Mesenchymal stem cell (in vitro differentiated cells and primary cell): ENCODE data around the gene UBE2U.

Experiments
- DNase-seq: peaks from one replicate; pipeline ENCODE4 v3.0.0-alpha.2; 2013
- H2AFZ ChIP-seq: one replicate; pipeline ENCODE4 v1.6.1; 2013; ENCODE audit warnings: low read depth, mild to moderate bottlenecking, control low read depth, inconsistent platforms, low read length, moderate library complexity
- H2AK5ac ChIP-seq: 2 replicates; pipeline ENCODE4 v1.6.1; 2013; ENCODE audit warnings: low read length, moderate library complexity, mild to moderate bottlenecking, inconsistent platforms; ENCODE audit not compliant: severe bottlenecking
- H2BK120ac ChIP-seq: one replicate; pipeline ENCODE4 v1.6.1; 2013; ENCODE audit warnings: low read depth, mild to moderate bottlenecking, inconsistent platforms, low read length, moderate library complexity
- H2BK12ac ChIP-seq, 2 experiments: one replicate each; pipeline ENCODE4 v1.6.1; 2013; ENCODE audit warnings: inconsistent platforms in 2 of 2, low read length in 2 of 2, mild to moderate bottlenecking in 2 of 2, moderate library complexity in 2 of 2, control low read depth in 1 of 2
- H2BK15ac ChIP-seq: one replicate; pipeline ENCODE4 v1.6.1; 2013; ENCODE audit warnings: mild to moderate bottlenecking, low read depth, inconsistent platforms; ENCODE audit not compliant: poor library complexity, severe bottlenecking
- H2BK5ac ChIP-seq: 2 replicates; pipeline ENCODE4 v1.6.1; 2013; ENCODE audit warnings: low read depth, mild to moderate bottlenecking, low read length, control low read depth, inconsistent platforms; ENCODE audit not compliant: poor library complexity, severe bottlenecking
- H3K14ac ChIP-seq, 2 experiments: one replicate each; pipeline ENCODE4 v1.6.1; 2013; ENCODE audit warnings: inconsistent platforms in 2 of 2, low read length in 2 of 2, control low read depth in 1 of 2, mild to moderate bottlenecking in 1 of 2, moderate library complexity in 1 of 2
- H3K18ac ChIP-seq, 2 experiments: one replicate each; pipeline ENCODE4 v1.6.1; 2013; ENCODE audit warnings: inconsistent platforms in 2 of 2, low read length in 2 of 2, control low read depth in 1 of 2, low read depth in 1 of 2, mild to moderate bottlenecking in 1 of 2
- H3K23ac ChIP-seq, 2 experiments: one replicate each; pipeline ENCODE4 v1.6.1; 2013; ENCODE audit warnings: inconsistent platforms in 2 of 2, low read length in 2 of 2, mild to moderate bottlenecking in 2 of 2, moderate library complexity in 2 of 2, control low read depth in 1 of 2
- H3K27ac ChIP-seq: 2 replicates; pipeline ENCODE4 v1.5.1; 2013; ENCODE audit warnings: mild to moderate bottlenecking, moderate library complexity, low read length, control low read depth, inconsistent platforms; ENCODE audit not compliant: poor library complexity, severe bottlenecking
- H3K27me3 ChIP-seq, 2 experiments: 2 replicates each; pipeline versions ENCODE4 v1.6.1 to v1.7.0; 2013; ENCODE audit warnings: low read length in 2 of 2, mild to moderate bottlenecking in 2 of 2, moderate library complexity in 2 of 2, control low read depth in 1 of 2, inconsistent platforms in 1 of 2; ENCODE audit not compliant: control insufficient read depth in 1 of 2, insufficient read depth in 1 of 2
- H3K36me3 ChIP-seq, 2 experiments: 2 replicates each; pipeline versions ENCODE4 v1.6.1 to v1.7.0; 2013; ENCODE audit warnings: low read length in 2 of 2, control low read depth in 1 of 2, inconsistent platforms in 1 of 2, low read depth in 1 of 2, mild to moderate bottlenecking in 1 of 2; ENCODE audit not compliant: insufficient read depth in 2 of 2, control insufficient read depth in 1 of 2
- H3K4ac ChIP-seq, 2 experiments: one replicate each; pipeline ENCODE4 v1.6.1; 2013; ENCODE audit warnings: inconsistent platforms in 2 of 2, low read length in 2 of 2, mild to moderate bottlenecking in 2 of 2, moderate library complexity in 2 of 2, control low read depth in 1 of 2, low read depth in 1 of 2
- H3K4me1 ChIP-seq: 2 replicates; pipeline ENCODE4 v1.6.1; 2013; ENCODE audit warnings: low read depth, low read length, control low read depth; ENCODE audit not compliant: control insufficient read depth, insufficient read depth
- H3K4me2 ChIP-seq: 2 replicates; pipeline ENCODE4 v1.6.1; 2013; ENCODE audit warnings: low read length, mild to moderate bottlenecking, inconsistent platforms; ENCODE audit not compliant: poor library complexity, severe bottlenecking
- H3K4me3 ChIP-seq, 2 experiments: 2 replicates each; pipeline versions ENCODE4 v1.5.1 to v1.7.0; 2013; ENCODE audit warnings: low read length in 2 of 2, mild to moderate bottlenecking in 2 of 2, control low read depth in 1 of 2, low read depth in 1 of 2; ENCODE audit not compliant: insufficient read depth in 1 of 2
- H3K79me1 ChIP-seq: replicated peaks from 2 replicates; pipeline ENCODE4 v1.6.1; 2013; ENCODE audit warnings: mild to moderate bottlenecking, control low read depth, low read length, inconsistent platforms; ENCODE audit not compliant: poor library complexity, severe bottlenecking
- H3K9ac ChIP-seq: 2 replicates; pipeline ENCODE4 v1.7.0; 2013; ENCODE audit warnings: mild to moderate bottlenecking, low read length, moderate library complexity
- H3K9me3 ChIP-seq: 2 replicates; pipeline ENCODE4 v1.7.0; 2013; ENCODE audit warnings: mild to moderate bottlenecking, low read length; ENCODE audit not compliant: control insufficient read depth
- H4K8ac ChIP-seq: one replicate; pipeline ENCODE4 v1.6.1; 2013; ENCODE audit warnings: inconsistent platforms, mild to moderate bottlenecking, low read length, moderate library complexity
- H4K91ac ChIP-seq: one replicate; pipeline ENCODE4 v1.6.1; 2013; ENCODE audit warnings: mild to moderate bottlenecking, low read length, inconsistent platforms
- WGBS: methylation state at CpG from one replicate; pipeline ENCODE4 v1.1.7; 2013; ENCODE audit warnings: mixed read lengths; 5-methylcytosine and 5-hydroxymethylcytosine counted together

Gene UBE2U

GRCh38 chr1:64310760-64311159, 107.3 kb downstream of the UBE2U start:
- Histone ChIP-seq H3K14ac (no peak overlapping the region), H2AFZ (no peak overlapping the region), H2AK5ac (no peak overlapping the region), H3K4ac (no peak overlapping the region), H3K4me1 (no peaks in the 10 kb centered on the region), H2BK12ac (no peak overlapping the region), H2BK120ac (no peak overlapping the region), H3K79me1 (no peaks in the 10 kb centered on the region), H3K36me3 (no peaks in the 10 kb centered on the region), H3K9ac (no peak overlapping the region), H3K4me2 (no peak overlapping the region), H3K18ac (no peak overlapping the region), H3K23ac (no peak overlapping the region), H3K27me3 (peaks cover 6 to 10% of the 10 kb centered on the region in 2 experiments), H3K27ac (no peak overlapping the region), H3K9me3 (no peaks in the 10 kb centered on the region), H2BK15ac (no peak overlapping the region), H4K8ac (no peak overlapping the region), H4K91ac (no peak overlapping the region), H3K4me3 (no peak overlapping the region), H2BK5ac (no peak overlapping the region)
- no peak for DNase-seq
- WGBS: no CpG with 5 or more reads among the region's 1 CpG

DNA sequence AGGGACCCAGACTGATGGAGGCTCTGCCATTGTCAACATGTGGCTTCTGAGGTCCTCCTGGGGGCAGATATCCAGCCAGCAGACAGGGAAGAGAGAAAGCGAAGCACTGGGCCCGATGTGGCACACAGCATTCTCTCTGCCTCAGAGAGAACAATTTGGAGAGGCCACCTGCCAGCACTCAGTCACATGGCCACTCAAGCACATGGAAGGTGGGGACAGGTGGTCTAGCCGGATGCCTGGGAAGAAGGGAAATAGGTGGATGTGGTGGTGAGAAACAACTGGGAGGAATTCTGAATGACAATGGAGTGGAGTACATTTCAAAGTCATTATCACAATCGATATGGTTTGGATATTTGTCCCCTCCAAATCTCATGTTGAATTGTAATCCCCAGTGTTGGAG, 109.0 kb downstream of the UBE2U start:
- Histone ChIP-seq H3K23ac (no peak overlapping the region), H3K18ac (no peak overlapping the region), H3K9me3 (no peaks in the 10 kb centered on the region), H2AK5ac (no peak overlapping the region), H4K8ac (no peak overlapping the region), H2BK15ac (no peak overlapping the region), H3K4me2 (no peak overlapping the region), H2AFZ (no peak overlapping the region), H2BK5ac (no peak overlapping the region), H3K9ac (no peak overlapping the region), H3K14ac (no peak overlapping the region), H4K91ac (no peak overlapping the region), H3K36me3 (no peaks in the 10 kb centered on the region), H3K4ac (no peak overlapping the region), H3K4me1 (no peaks in the 10 kb centered on the region), H3K27me3 (peaks cover 0 to 13% of the 10 kb centered on the region in 2 experiments), H2BK12ac (no peak overlapping the region), H3K27ac (no peak overlapping the region), H2BK120ac (no peak overlapping the region), H3K79me1 (no peaks in the 10 kb centered on the region), H3K4me3 (no peak overlapping the region)
- WGBS: 94% methylated on average over 4 of the region's 4 CpGs
- DNase-seq: no peak

GRCh38 chr1:64315402-64315801, 112.0 kb downstream of the UBE2U start:
- H4K8ac ChIP-seq: no peak overlapping the region
- no peaks in the 10 kb centered on the region for H3K4me1 ChIP-seq
- DNase-seq: no peak
- H2BK120ac ChIP-seq: no peak overlapping the region
- H2BK12ac ChIP-seq: no peak overlapping the region
- no peak overlapping the region for H3K9ac ChIP-seq
- no peaks in the 10 kb centered on the region for H3K79me1 ChIP-seq
- H3K14ac ChIP-seq: no peak overlapping the region
- H3K27me3 ChIP-seq: peaks cover 0 to 8% of the 10 kb centered on the region in 2 experiments
- H2AK5ac ChIP-seq: no peak overlapping the region
- H4K91ac ChIP-seq: no peak overlapping the region
- no peak overlapping the region for H2BK15ac ChIP-seq
- no peak overlapping the region for H3K4me3 ChIP-seq
- H3K23ac ChIP-seq: no peak overlapping the region
- H3K27ac ChIP-seq: no peak overlapping the region
- H3K4ac ChIP-seq: no peak overlapping the region
- WGBS: 88% methylated on average over 5 of the region's 5 CpGs
- H2AFZ ChIP-seq: no peak overlapping the region
- no peak overlapping the region for H3K4me2 ChIP-seq
- H3K36me3 ChIP-seq: no peaks in the 10 kb centered on the region
- no peak overlapping the region for H3K18ac ChIP-seq
- no peak overlapping the region for H2BK5ac ChIP-seq
- H3K9me3 ChIP-seq: no peaks in the 10 kb centered on the region
